SK-N-SH (cell line): ENCODE results near the gene ZSCAN21. TPM values are rescaled to one million over a fixed set of nuclear protein-coding genes. Genes with fewer than 3 reads are reported as not detected.

Experiments used
- CTCF ChIA-PET: fragments of 300-600, 350-600 bp; formaldehyde crosslinking; extraction: SDS; loops from one replicate; lab custom pipeline; 2021; lab: Yijun Ruan, JAX
- POLR2A ChIA-PET: fragments of 350-600 bp; sonication (Branson Sonifier 250); formaldehyde crosslinking; extraction: SDS; loops from one replicate; lab custom pipeline; 2020; ENCODE audit warnings: antibody characterized with exemption, inconsistent platforms; lab: Yijun Ruan, JAX
- DNase-seq: peaks from one replicate; pipeline ENCODE4 v3.0.0; 2012
- H2AFZ ChIP-seq: fragments of 200-600 bp; sonication (generic); 2 replicates; pipeline ENCODE4 v1.8.1; 2016; ENCODE audit warnings: antibody characterized with exemption, mild to moderate bottlenecking, low read depth
- H3F3A ChIP-seq: fragments of 200-600 bp; sonication (generic); replicated peaks from 2 replicates; pipeline ENCODE3; 2016; ENCODE audit warnings: antibody characterized with exemption, mild to moderate bottlenecking; ENCODE audit not compliant: insufficient read depth
- H3K27ac ChIP-seq, 2 experiments: fragments of 200-500 bp in 1 of 2; fragments of 200-600 bp in 1 of 2; sonication (Bioruptor generic) in 1 of 2; sonication (generic), shearing (Covaris generic) in 1 of 2; 2 replicates each; pipeline versions ENCODE4 v1.5.1 to v1.6.1; 2014 to 2016; ENCODE audit warnings: low read depth in 2 of 2, inconsistent platforms in 1 of 2, low read length in 1 of 2, mild to moderate bottlenecking in 1 of 2, mixed read lengths in 1 of 2
- H3K27me3 ChIP-seq: fragments of 200-600 bp; sonication (generic), shearing (Covaris generic); 2 replicates; pipeline ENCODE4 v1.6.1; 2016; ENCODE audit warnings: mixed run types; ENCODE audit not compliant: insufficient read depth
- H3K36me3 ChIP-seq, 2 experiments: fragments of 200-500 bp in 1 of 2; fragments of 200-600 bp in 1 of 2; sonication (Bioruptor generic) in 1 of 2; sonication (generic) in 1 of 2; replicated peaks in 1 of 2; 2 replicates each; pipeline versions ENCODE3 to v1.5.1; 2014 to 2016; ENCODE audit warnings: low read length in 1 of 2, mild to moderate bottlenecking in 1 of 2; ENCODE audit not compliant: insufficient read depth in 2 of 2, control insufficient read depth in 1 of 2
- H3K4me1 ChIP-seq, 2 experiments: fragments of 200-500 bp in 1 of 2; fragments of 200-600 bp in 1 of 2; sonication (Bioruptor generic) in 1 of 2; sonication (generic), shearing (Covaris generic) in 1 of 2; 2 replicates each; pipeline versions ENCODE4 v1.5.1 to v1.6.1; 2014 to 2016; ENCODE audit warnings: low read depth in 1 of 2, low read length in 1 of 2, mixed run types in 1 of 2; ENCODE audit not compliant: insufficient read depth in 2 of 2, control insufficient read depth in 1 of 2
- H3K4me2 ChIP-seq: fragments of 200-600 bp; sonication (generic), shearing (Covaris generic); 2 replicates; pipeline ENCODE4 v1.6.1; 2017; ENCODE audit warnings: mixed run types
- H3K4me3 ChIP-seq, 2 experiments: fragments of 200-500 bp in 1 of 2; fragments of 200-600 bp in 1 of 2; sonication (Bioruptor generic) in 1 of 2; sonication (generic), shearing (Covaris generic) in 1 of 2; 2 replicates each; pipeline versions ENCODE4 v1.5.1 to v1.8.1; 2014 to 2016; ENCODE audit warnings: low read depth in 2 of 2, inconsistent platforms in 1 of 2, low read length in 1 of 2, mild to moderate bottlenecking in 1 of 2, mixed read lengths in 1 of 2, moderate library complexity in 1 of 2
- H3K79me2 ChIP-seq: fragments of 200-600 bp; sonication (generic); 2 replicates; pipeline ENCODE4 v1.8.1; 2017; ENCODE audit warnings: mild to moderate bottlenecking; ENCODE audit not compliant: insufficient read depth
- H3K9ac ChIP-seq: fragments of 200-600 bp; sonication (generic); 2 replicates; pipeline ENCODE4 v1.6.1; 2017; ENCODE audit warnings: mixed run types
- H3K9me2 ChIP-seq: fragments of 200-600 bp; sonication (generic); 2 replicates; pipeline ENCODE4 v1.6.1; 2017; ENCODE audit warnings: mixed run types
- H3K9me3 ChIP-seq: fragments of 200-600 bp; sonication (generic); 2 replicates; pipeline ENCODE4 v1.6.1; 2017; ENCODE audit warnings: mixed run types, mild to moderate bottlenecking, moderate library complexity
- H4K20me1 ChIP-seq: fragments of 200-600 bp; sonication (generic); 2 replicates; pipeline ENCODE4 v1.6.1; 2017; ENCODE audit warnings: mild to moderate bottlenecking, mixed run types; ENCODE audit not compliant: insufficient read depth
- EP300 ChIP-seq, 2 experiments: IDR thresholded peaks; 2 replicates each; pipeline versions ENCODE4 v1.4.0 to v1.6.1; 2012; ENCODE audit warnings: borderline replicate concordance in 1 of 2, low read depth in 1 of 2, low read length in 1 of 2
- GATA2 ChIP-seq: sonication (generic); formaldehyde crosslinking; IDR thresholded peaks from 2 replicates; pipeline ENCODE4 v1.5.0; 2020; ENCODE audit warnings: mild to moderate bottlenecking, missing genetic modification reagents
- IRF3 ChIP-seq: fragments of 150-350 bp; IDR thresholded peaks from 2 replicates; pipeline ENCODE4 v1.6.1; 2016; ENCODE audit warnings: mild to moderate bottlenecking, low read depth, low read length
- MXI1 ChIP-seq: IDR thresholded peaks from 2 replicates; pipeline ENCODE4 v1.6.1; 2012; ENCODE audit warnings: mild to moderate bottlenecking, low read depth, low read length, improper control_type of control experiment
- NRF1 ChIP-seq: IDR thresholded peaks from 2 replicates; pipeline ENCODE4 v1.6.1; 2012; ENCODE audit warnings: low read depth, mild to moderate bottlenecking, low read length
- TAF1 ChIP-seq: IDR thresholded peaks from 2 replicates; pipeline ENCODE4 v1.6.1; 2012; ENCODE audit warnings: low read depth, mild to moderate bottlenecking, low read length, moderate library complexity, borderline replicate concordance
- TCF12 ChIP-seq: IDR thresholded peaks from 2 replicates; pipeline ENCODE4 v1.4.0; 2012
- TEAD4 ChIP-seq: IDR thresholded peaks from 2 replicates; pipeline ENCODE4 v1.4.0; 2012; ENCODE audit warnings: mild to moderate bottlenecking, borderline replicate concordance; ENCODE audit not compliant: insufficient read depth
- WGBS: methylation state at CpG from one replicate; pipeline ENCODE4 v1.1.6; 2017; ENCODE audit warnings: low lambda C conversion rate; 5-methylcytosine and 5-hydroxymethylcytosine counted together
- polyA plus RNA-seq, 3 experiments: library from polyadenylated mRNA; depleted of rRNA; stranded (reverse); fragments of >200 nt; gene quantifications; 2 replicates each; pipeline ENCODE4 v1.2.3, GENCODE V29; 2012
- TF ChIP-seq, protein P1 (sequence below): IDR thresholded peaks from 2 replicates; pipeline ENCODE4 v1.4.0; 2012; ENCODE audit warnings: low read depth
- TF ChIP-seq, protein P2 (sequence below): IDR thresholded peaks from 2 replicates; pipeline ENCODE4 v1.4.0; 2012; ENCODE audit warnings: low read depth, borderline replicate concordance

Gene ZSCAN21
- polyA plus RNA-seq, 1 of the 3 experiments (the other 2 are of a cell fraction) = 17.5 TPM

GRCh38 chr7:100003711-100004661 lies 45.6 kb upstream of the ZSCAN21 start (continued):
- TF ChIP-seq NRF1 (no peak), EP300 (IDR thresholded peaks at IDR 0.05; ENCODE audit: borderline replicate concordance in 1 of 2, low read depth in 1 of 2, low read length in 1 of 2) (no peak), TAF1 (no peak), GATA2 (CRISPR knock-in tag) (no peak), TCF12 (no peak), TEAD4 (no peak)
- TF ChIP-seq, protein P1, sequence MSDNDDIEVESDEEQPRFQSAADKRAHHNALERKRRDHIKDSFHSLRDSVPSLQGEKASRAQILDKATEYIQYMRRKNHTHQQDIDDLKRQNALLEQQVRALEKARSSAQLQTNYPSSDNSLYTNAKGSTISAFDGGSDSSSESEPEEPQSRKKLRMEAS = no peak

DNA sequence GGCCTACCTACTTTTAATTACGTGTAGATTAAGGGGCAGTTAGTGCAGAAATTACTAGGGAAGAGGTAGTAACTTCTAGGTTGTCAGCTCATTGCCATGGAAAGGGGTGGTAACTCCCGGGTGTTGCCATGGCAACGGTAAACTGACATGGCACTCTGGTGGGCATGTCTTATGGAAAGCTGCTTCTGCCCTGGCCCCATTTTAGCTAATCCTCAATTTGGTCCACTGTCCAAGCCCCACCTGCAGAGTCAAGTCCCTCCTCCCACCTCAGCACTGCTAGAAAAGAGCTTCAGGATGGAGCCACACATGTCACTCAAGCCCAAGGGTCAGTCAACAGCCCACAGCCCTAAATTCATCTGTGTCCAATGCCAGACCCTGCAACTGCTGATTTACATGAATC lies 41.7 kb upstream of the ZSCAN21 start:
- Histone ChIP-seq H3K27me3 (no peaks in the 10 kb centered on the region), H4K20me1 (no peaks in the 10 kb centered on the region), H3K4me3 (no peak overlapping the region), H3K79me2 (no peaks in the 10 kb centered on the region), H3K4me2 (no peak overlapping the region), H3K4me1 (no peaks in the 10 kb centered on the region; a peak in 1 of 4 replicates), H3K36me3 (no peaks in the 10 kb centered on the region), H3K9me3 (no peaks in the 10 kb centered on the region), H3K27ac (no peak overlapping the region), H3F3A (no peaks in the 10 kb centered on the region), H3K9me2 (no peaks in the 10 kb centered on the region), H2AFZ (no peak overlapping the region), H3K9ac (no peak overlapping the region)
- TF ChIP-seq, protein P2, sequence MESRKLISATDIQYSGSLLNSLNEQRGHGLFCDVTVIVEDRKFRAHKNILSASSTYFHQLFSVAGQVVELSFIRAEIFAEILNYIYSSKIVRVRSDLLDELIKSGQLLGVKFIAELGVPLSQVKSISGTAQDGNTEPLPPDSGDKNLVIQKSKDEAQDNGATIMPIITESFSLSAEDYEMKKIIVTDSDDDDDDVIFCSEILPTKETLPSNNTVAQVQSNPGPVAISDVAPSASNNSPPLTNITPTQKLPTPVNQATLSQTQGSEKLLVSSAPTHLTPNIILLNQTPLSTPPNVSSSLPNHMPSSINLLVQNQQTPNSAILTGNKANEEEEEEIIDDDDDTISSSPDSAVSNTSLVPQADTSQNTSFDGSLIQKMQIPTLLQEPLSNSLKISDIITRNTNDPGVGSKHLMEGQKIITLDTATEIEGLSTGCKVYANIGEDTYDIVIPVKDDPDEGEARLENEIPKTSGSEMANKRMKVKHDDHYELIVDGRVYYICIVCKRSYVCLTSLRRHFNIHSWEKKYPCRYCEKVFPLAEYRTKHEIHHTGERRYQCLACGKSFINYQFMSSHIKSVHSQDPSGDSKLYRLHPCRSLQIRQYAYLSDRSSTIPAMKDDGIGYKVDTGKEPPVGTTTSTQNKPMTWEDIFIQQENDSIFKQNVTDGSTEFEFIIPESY = no peak
- TF ChIP-seq IRF3 (no peak), MXI1 (no peak)
- WGBS = 22% methylated on average over 3 of the region's 3 CpGs
- ChIA-PET POLR2A (no interaction called here), CTCF (interaction anchor here (1.3 kb wide), 3 partner anchors 10 to 16 kb away, joined by 4 to 11 read pairs (median 5); no protein-coding TSS in a partner anchor)
- no peak for DNase-seq
